ENCODE measurements around the gene USP17L26.
"Not testable (repeated sequence)": the region's sequence is repeated elsewhere in the genome, so short reads cannot be mapped to it uniquely, and the experiment has no call there.

DNA sequence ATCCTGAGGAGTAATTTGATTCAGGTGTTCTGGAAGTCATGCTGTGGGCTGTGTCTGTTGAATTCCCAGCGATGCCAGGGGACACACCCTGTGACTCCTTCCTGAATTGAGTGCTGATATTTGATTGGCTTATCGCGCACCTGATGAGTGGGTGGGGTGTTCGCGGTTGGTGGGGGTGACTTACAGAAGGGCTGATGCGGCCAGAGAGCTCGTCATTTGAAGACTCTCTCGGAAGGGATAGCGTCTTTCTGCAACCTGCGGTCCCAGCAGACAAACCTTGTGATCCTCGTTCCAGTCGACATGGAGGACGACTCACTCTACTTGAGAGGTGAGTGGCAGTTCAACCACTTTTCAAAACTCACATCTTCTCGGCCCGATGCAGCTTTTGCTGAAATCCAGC is 4.6 kb downstream of the USP17L26 start, which contains the start of gene USP17L5:
- TF ChIP-seq, protein P1, sequence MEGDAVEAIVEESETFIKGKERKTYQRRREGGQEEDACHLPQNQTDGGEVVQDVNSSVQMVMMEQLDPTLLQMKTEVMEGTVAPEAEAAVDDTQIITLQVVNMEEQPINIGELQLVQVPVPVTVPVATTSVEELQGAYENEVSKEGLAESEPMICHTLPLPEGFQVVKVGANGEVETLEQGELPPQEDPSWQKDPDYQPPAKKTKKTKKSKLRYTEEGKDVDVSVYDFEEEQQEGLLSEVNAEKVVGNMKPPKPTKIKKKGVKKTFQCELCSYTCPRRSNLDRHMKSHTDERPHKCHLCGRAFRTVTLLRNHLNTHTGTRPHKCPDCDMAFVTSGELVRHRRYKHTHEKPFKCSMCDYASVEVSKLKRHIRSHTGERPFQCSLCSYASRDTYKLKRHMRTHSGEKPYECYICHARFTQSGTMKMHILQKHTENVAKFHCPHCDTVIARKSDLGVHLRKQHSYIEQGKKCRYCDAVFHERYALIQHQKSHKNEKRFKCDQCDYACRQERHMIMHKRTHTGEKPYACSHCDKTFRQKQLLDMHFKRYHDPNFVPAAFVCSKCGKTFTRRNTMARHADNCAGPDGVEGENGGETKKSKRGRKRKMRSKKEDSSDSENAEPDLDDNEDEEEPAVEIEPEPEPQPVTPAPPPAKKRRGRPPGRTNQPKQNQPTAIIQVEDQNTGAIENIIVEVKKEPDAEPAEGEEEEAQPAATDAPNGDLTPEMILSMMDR (IDR thresholded peaks at IDR 0.05; ENCODE audit: low read depth, low read length, poor library complexity, severe bottlenecking), result not testable (repeated sequence)
- TF ChIP-seq EZH2phosphoT487 (IDR thresholded peaks at IDR 0.05; ENCODE audit: borderline replicate concordance, low read length), result not testable (repeated sequence)

Measured in DOHH2 (cell line).